ENCODE results near the gene ADAM30.
"Not testable (repeated sequence)": the region's sequence is repeated elsewhere in the genome, so short reads cannot be mapped to it uniquely, and the experiment has no call there.

ADAM30 gene

GRCh38 chr1:119873135-119874015 lies 22.9 kb downstream of the ADAM30 start:
- no peak for DNase-seq (ENCODE audit: low spot score)

GRCh38 chr1:119871881-119872280 lies 24.4 kb downstream of the ADAM30 start:
- no peak for DNase-seq (ENCODE audit: low spot score)

GRCh38 chr1:119870917-119871596 lies 25.3 kb downstream of the ADAM30 start:
- DNase-seq (ENCODE audit: low spot score) = peak; percentile 66

GRCh38 chr1:119869995-119870394 lies 26.3 kb downstream of the ADAM30 start:
- DNase-seq (ENCODE audit: low spot score) = no peak

GRCh38 chr1:119868176-119868575 lies 28.1 kb downstream of the ADAM30 start:
- DNase-seq (ENCODE audit: low spot score) = no peak

- no peak for DNase-seq (ENCODE audit: low spot score)
Observed at GRCh38 chr1:119866451-119866850, 29.9 kb downstream of the ADAM30 start.

- no peak for DNase-seq (ENCODE audit: low spot score)
Observed at GRCh38 chr1:119865627-119866026, 30.7 kb downstream of the ADAM30 start.

GRCh38 chr1:119862276-119862675 lies 34.0 kb downstream of the ADAM30 start:
- no peak for DNase-seq (ENCODE audit: low spot score)

- DNase-seq (ENCODE audit: low spot score) = no peak
Observed at GRCh38 chr1:119861547-119861946, 34.8 kb downstream of the ADAM30 start.

GRCh38 chr1:119859647-119860046 lies 36.7 kb downstream of the ADAM30 start:
- DNase-seq (ENCODE audit: low spot score) = peak; percentile 47

GRCh38 chr1:119858556-119859214 lies 37.6 kb downstream of the ADAM30 start:
- DNase-seq (ENCODE audit: low spot score) = not testable (repeated sequence)

- DNase-seq (ENCODE audit: low spot score) = no peak
Observed at GRCh38 chr1:119858126-119858525, 38.2 kb downstream of the ADAM30 start.

- DNase-seq (ENCODE audit: low spot score) = no peak
Observed at GRCh38 chr1:119853155-119853554, 43.2 kb downstream of the ADAM30 start.

- not testable (repeated sequence) for DNase-seq (ENCODE audit: low spot score)
Observed at GRCh38 chr1:119844206-119844605, 52.1 kb downstream of the ADAM30 start.
